A549 (cell line): ENCODE measurements around the gene DYNLT4. TPM values are rescaled to one million over a fixed set of nuclear protein-coding genes. Genes with fewer than 3 reads are reported as not detected.
A peak's percentile ranks its signal among the peaks of the same experiment; 100 is the strongest.

ENCODE experiments used
- ATAC-seq, 2 experiments: fragments of 200-7000 bp in 1 of 2; fragments of >200 bp in 1 of 2; cut with Nextera tagmentation in 1 of 2; cut with Tn5 transposase in 1 of 2; 3 replicates each; pipeline versions ENCODE4 v1.8.0 to v1.9.1; 2018 to 2020; ENCODE audit warnings: mild to moderate bottlenecking in 1 of 2, moderate library complexity in 1 of 2
- CTCF ChIA-PET: fragments of 300-600 bp; sonication (Branson Sonifier 250); formaldehyde crosslinking; extraction: SDS; loops from one replicate; lab custom pipeline; 2021; ENCODE audit warnings: antibody characterized with exemption, inconsistent platforms; lab: Yijun Ruan, JAX
- POLR2A ChIA-PET: fragments of 350-600 bp; formaldehyde crosslinking; extraction: SDS; loops from one replicate; lab custom pipeline; 2021; ENCODE audit warnings: antibody characterized with exemption, inconsistent platforms; lab: Yijun Ruan, JAX
- DNase-seq, 2 experiments: peaks; one replicate each; pipeline versions ENCODE4 v3.0.0 to v3.0.0-alpha.2; 2011 to 2016; ENCODE audit warnings: low read depth in 1 of 2, low spot score in 1 of 2
- FAIRE-seq: peaks from 2 replicates; lab custom pipeline; 2011; peaks lifted over from hg19 to GRCh38; lab: Jason Lieb, UNC
- H3K27ac ChIP-seq, 2 experiments: fragments of >200 bp; sonication (Bioruptor Twin); formaldehyde crosslinking; 3 replicates each; pipeline ENCODE4 v1.5.1; 2016 to 2017
- H3K4me1 ChIP-seq: fragments of >200 bp; sonication (Bioruptor Twin); formaldehyde crosslinking; 3 replicates; pipeline ENCODE4 v1.6.1; 2016
- H3K4me2 ChIP-seq: fragments of >200 bp; sonication (Bioruptor Twin); formaldehyde crosslinking; 3 replicates; pipeline ENCODE4 v1.6.1; 2016
- H3K4me3 ChIP-seq: fragments of >200 bp; sonication (Bioruptor Twin); formaldehyde crosslinking; 3 replicates; pipeline ENCODE4 v1.5.1; 2016
- H3K9me3 ChIP-seq: fragments of >200 bp; sonication (Bioruptor Twin); formaldehyde crosslinking; 3 replicates; pipeline ENCODE4 v1.6.1; 2016
- BCL3 ChIP-seq: fragments of >200 bp; sonication (Bioruptor Twin); formaldehyde crosslinking; IDR thresholded peaks from 3 replicates; pipeline ENCODE4 v1.6.1; 2016
- CBX2 ChIP-seq: fragments of 200-600 bp; sonication (generic); IDR thresholded peaks from 2 replicates; pipeline ENCODE4 v1.6.1; 2016; ENCODE audit warnings: low read depth, mild to moderate bottlenecking, borderline replicate concordance
- EHF ChIP-seq: fragments of 250-450 bp; sonication (Bioruptor Pico); IDR thresholded peaks from 2 replicates; pipeline ENCODE4 v1.5.0; 2020; ENCODE audit warnings: mild to moderate bottlenecking
- FOSB ChIP-seq: fragments of 250-450 bp; sonication (Bioruptor Pico); IDR thresholded peaks from 2 replicates; pipeline ENCODE4 v1.5.0; 2020; ENCODE audit warnings: mild to moderate bottlenecking, moderate library complexity
- FOSL2 ChIP-seq, 2 experiments: fragments of 450-650 bp in 1 of 2; fragments of >200 bp in 1 of 2; sonication (Bioruptor Twin) in 1 of 2; formaldehyde crosslinking; IDR thresholded peaks; 2 replicates each; pipeline versions ENCODE4 v1.5.0 to v1.6.1; 2016 to 2020; ENCODE audit warnings: mild to moderate bottlenecking in 1 of 2, moderate library complexity in 1 of 2
- GATA3 ChIP-seq: IDR thresholded peaks from 2 replicates; pipeline ENCODE4 v1.6.1; 2012; ENCODE audit warnings: borderline replicate concordance
- HDAC2 ChIP-seq: fragments of 200-600 bp; sonication (generic); IDR thresholded peaks from 2 replicates; pipeline ENCODE4 v1.6.1; 2016
- HES2 ChIP-seq: fragments of >200 bp; sonication (Bioruptor Twin); formaldehyde crosslinking; IDR thresholded peaks from 2 replicates; pipeline ENCODE4 v1.6.1; 2016
- HOXA7 ChIP-seq: fragments of 250-450 bp; sonication (Bioruptor Pico); IDR thresholded peaks from 2 replicates; pipeline ENCODE4 v1.5.0; 2020; ENCODE audit warnings: mild to moderate bottlenecking, moderate library complexity
- HOXB5 ChIP-seq: fragments of 250-450 bp; sonication (Bioruptor Pico); IDR thresholded peaks from 2 replicates; pipeline ENCODE4 v1.5.0; 2020; ENCODE audit warnings: mild to moderate bottlenecking, moderate library complexity
- JUN ChIP-seq, 2 experiments: fragments of >200 bp; sonication (Bioruptor Twin); formaldehyde crosslinking; IDR thresholded peaks; 2 replicates in 1 of 2; 3 replicates in 1 of 2; pipeline ENCODE4 v1.6.1; 2016 to 2017
- KDM1A ChIP-seq: fragments of 200-600 bp; sonication (generic); IDR thresholded peaks from 2 replicates; pipeline ENCODE4 v1.6.1; 2016; ENCODE audit warnings: low read depth, mild to moderate bottlenecking
- KDM5A ChIP-seq: fragments of 200-600 bp; sonication (generic); IDR thresholded peaks from 2 replicates; pipeline ENCODE4 v1.6.1; 2016; ENCODE audit warnings: antibody characterized with exemption, mild to moderate bottlenecking
- NFE2L2 ChIP-seq: fragments of 150-350 bp; conservative IDR thresholded peaks from 2 replicates; pipeline ENCODE4 v1.6.1; 2014; ENCODE audit warnings: low read length
- PHF8 ChIP-seq: fragments of 200-600 bp; sonication (generic); IDR thresholded peaks from 2 replicates; pipeline ENCODE4 v1.6.1; 2016; ENCODE audit warnings: low read depth, mild to moderate bottlenecking, antibody characterized with exemption, moderate library complexity, borderline replicate concordance
- POLR2AphosphoS2 ChIP-seq: conservative IDR thresholded peaks from 2 replicates; pipeline ENCODE4 v1.6.1; 2012; ENCODE audit warnings: low read length, improper control_type of control experiment, inconsistent platforms
- RAD21 ChIP-seq, 2 experiments: fragments of >200 bp in 1 of 2; sonication (Bioruptor Twin) in 1 of 2; formaldehyde crosslinking in 1 of 2; IDR thresholded peaks in 1 of 2; conservative IDR thresholded peaks in 1 of 2; 2 replicates in 1 of 2; 3 replicates in 1 of 2; pipeline ENCODE4 v1.6.1; 2012 to 2018; ENCODE audit warnings: inconsistent platforms in 1 of 2
- RCOR1 ChIP-seq: fragments of 150-350 bp; IDR thresholded peaks from 2 replicates; pipeline ENCODE4 v1.6.1; 2014; ENCODE audit warnings: antibody characterized with exemption, low read length, low read depth
- TP53 ChIP-seq: fragments of 250-450 bp; sonication (Bioruptor Pico); IDR thresholded peaks from 2 replicates; pipeline ENCODE4 v1.5.0; 2021; ENCODE audit warnings: mild to moderate bottlenecking, moderate library complexity
- ZC3H11A ChIP-seq: fragments of 450-650 bp; IDR thresholded peaks from 2 replicates; pipeline ENCODE4 v1.6.1; 2014; ENCODE audit warnings: antibody characterized with exemption, mild to moderate bottlenecking
- WGBS: methylation state at CpG from one replicate; pipeline ENCODE4 v1.1.6; 2017; ENCODE audit errors: missing lambda C conversion rate; 5-methylcytosine and 5-hydroxymethylcytosine counted together
- polyA plus RNA-seq, 4 experiments: library from polyadenylated mRNA; depleted of rRNA in 3 of 4; stranded (reverse); fragments of >200 nt; fragmentation: RNase III in 1 of 4; extraction: RNeasy Plus Mini Kit Qiagen cat#74134 plus additional on column Dnase treatment in 1 of 4; gene quantifications; 2 replicates in 3 of 4; 3 replicates in 1 of 4; pipeline ENCODE4 v1.2.3, GENCODE V29; 2011 to 2017
- TF ChIP-seq, protein P1 (sequence below): IDR thresholded peaks from 2 replicates; pipeline ENCODE4 v1.6.1; 2012

DYNLT4 gene
- polyA plus RNA-seq, 2 of the 4 experiments (the other 2 are of a cell fraction), result 0.12 to 0.21 TPM

GRCh38 chr1:44777547-44777946 is 29.6 kb downstream of the DYNLT4 start:
- Histone ChIP-seq H3K4me3 (peak overlapping the region; percentile 96), H3K4me1 (peaks cover 22% of the 10 kb centered on the region), H3K27ac (peak overlapping the region; percentile 98 to 99; a peak in 5 of 6 replicates), H3K9me3 (no peaks in the 10 kb centered on the region), H3K4me2 (peak overlapping the region; percentile 91)
- ATAC-seq (no peak), FAIRE-seq (no peak), DNase-seq (no peak)
- 76% methylated on average over 13 of the region's 14 CpGs for WGBS
- TF ChIP-seq ZC3H11A (no peak), RAD21 (conservative IDR thresholded peaks at IDR 0.05 in 1 of 2, IDR thresholded peaks at IDR 0.05 in 1 of 2) (no peak), EHF (CRISPR knock-in tag) (no peak), HES2 (no peak), NFE2L2 (no peak), FOSB (CRISPR knock-in tag) (no peak), KDM5A (no peak), HOXB5 (CRISPR knock-in tag) (no peak), PHF8 (no peak), BCL3 (no peak)
- TF ChIP-seq, protein P1, sequence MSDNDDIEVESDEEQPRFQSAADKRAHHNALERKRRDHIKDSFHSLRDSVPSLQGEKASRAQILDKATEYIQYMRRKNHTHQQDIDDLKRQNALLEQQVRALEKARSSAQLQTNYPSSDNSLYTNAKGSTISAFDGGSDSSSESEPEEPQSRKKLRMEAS, result no peak
- POLR2A ChIA-PET, result interaction anchor here (0.6 to 0.9 kb wide), 2 partner anchors 29 to 42 kb away, joined by 3 read pairs; no protein-coding TSS in a partner anchor
- CTCF ChIA-PET, result interaction anchor here (0.8 to 1.6 kb wide), 8 partner anchors 8 to 48 kb away, joined by 3 to 4 read pairs (median 4); partner anchors contain the start of genes PLK3 and RNU5D-1

GRCh38 chr1:44776730-44777068 is 30.5 kb downstream of the DYNLT4 start:
- H3K4me3 ChIP-seq, result peak overlapping the region; percentile 96
- H3K4me2 ChIP-seq, result peak overlapping the region; percentile 91
- 1% methylated on average over 11 of the region's 12 CpGs for WGBS
- POLR2A ChIA-PET, result interaction anchor here (0.6 to 2.5 kb wide), 8 partner anchors 10 to 745 kb away, joined by 3 to 16 read pairs (median 8); partner anchors contain the start of genes BEST4, PLK3, PRDX1 and RNU5D-1
- peaks cover 22% of the 10 kb centered on the region for H3K4me1 ChIP-seq
- TF ChIP-seq HOXB5 (CRISPR knock-in tag) (no peak), FOSB (CRISPR knock-in tag) (no peak), HDAC2 (no peak), POLR2AphosphoS2 (no peak), TP53 (no peak), FOSL2 (IDR thresholded peaks at IDR 0.05) (no peak), FOSL2 (CRISPR knock-in tag; IDR thresholded peaks at IDR 0.05) (no peak), CBX2 (no peak), GATA3 (no peak), KDM1A (no peak), PHF8 (no peak), RCOR1 (no peak), HOXA7 (CRISPR knock-in tag) (no peak), EHF (CRISPR knock-in tag) (no peak), JUN (IDR thresholded peaks at IDR 0.05) (no peak)
- TF ChIP-seq, protein P1, result no peak
- TF ChIP-seq, all 56 proteins: peak for 0
- FAIRE-seq (no peak), DNase-seq (no peak), ATAC-seq (no peak)
- H3K9me3 ChIP-seq, result no peaks in the 10 kb centered on the region
- H3K27ac ChIP-seq, result peak overlapping the region; percentile 98 to 99
- CTCF ChIA-PET, result interaction anchor here (1.1 to 1.6 kb wide), 6 partner anchors 9 to 47 kb away, joined by 3 to 10 read pairs (median 4); partner anchors contain the start of gene RNU5D-1
